NCI-H524 (cell line): ENCODE measurements around the gene TUBGCP2.

Source experiments
- DNase-seq, 2 experiments: peaks; one replicate each; lab custom pipeline; 2025; lab: John Stamatoyannopoulos, UW

TUBGCP2 gene

GRCh38 chr10:133341983-133342382, 33.3 kb upstream of the TUBGCP2 start:
- DNase-seq, result no peak

GRCh38 chr10:133339708-133340380, 31.2 kb upstream of the TUBGCP2 start:
- no peak for DNase-seq

- no peak for DNase-seq
These were observed 29.7 kb upstream of the TUBGCP2 start for GRCh38 chr10:133338080-133339071.

- no peak for DNase-seq
These were observed 28.7 kb upstream of the TUBGCP2 start for GRCh38 chr10:133337370-133337725.

- no peak for DNase-seq
These were observed 28.1 kb upstream of the TUBGCP2 start, which contains the start of gene CALY for GRCh38 chr10:133336577-133337369. Gene CALY, minus strand, starts transcription at chr10:133336896. Its CDS starts 7,907 bp downstream, at chr10:133328989.

GRCh38 chr10:133336118-133336576, 27.5 kb upstream of the TUBGCP2 start:
- no peak for DNase-seq

- DNase-seq, result peak in 1 of 2 experiments; percentile 9
These were observed 26.8 kb upstream of the TUBGCP2 start for GRCh38 chr10:133335246-133336117.

GRCh38 chr10:133334503-133335245, 26.0 kb upstream of the TUBGCP2 start:
- DNase-seq, result no peak

- no peak for DNase-seq
These were observed 24.4 kb upstream of the TUBGCP2 start for GRCh38 chr10:133332936-133333699.

- DNase-seq, result peak in 1 of 2 experiments; percentile 57
These were observed 21.0 kb upstream of the TUBGCP2 start for GRCh38 chr10:133329491-133330202.

GRCh38 chr10:133328358-133329343, 20.0 kb upstream of the TUBGCP2 start:
- no peak for DNase-seq

GRCh38 chr10:133327651-133328357, 19.1 kb upstream of the TUBGCP2 start:
- DNase-seq, result no peak

GRCh38 chr10:133326745-133327650, 18.3 kb upstream of the TUBGCP2 start:
- DNase-seq, result no peak

GRCh38 chr10:133326223-133326551, 17.5 kb upstream of the TUBGCP2 start:
- no peak for DNase-seq

GRCh38 chr10:133325440-133326222, 17.0 kb upstream of the TUBGCP2 start:
- no peak for DNase-seq
